Activated T-cell treated with anti-CD3 and anti-CD28 coated beads for 24 hours (primary cell): ENCODE measurements around the gene PLSCR1.
A peak's percentile ranks its signal among the peaks of the same experiment; 100 is the strongest.

Source experiments
- DNase-seq: peaks from one replicate; pipeline ENCODE4 v3.0.0-alpha.2; 2020; ENCODE audit warnings: low read depth

Gene PLSCR1, protein sequence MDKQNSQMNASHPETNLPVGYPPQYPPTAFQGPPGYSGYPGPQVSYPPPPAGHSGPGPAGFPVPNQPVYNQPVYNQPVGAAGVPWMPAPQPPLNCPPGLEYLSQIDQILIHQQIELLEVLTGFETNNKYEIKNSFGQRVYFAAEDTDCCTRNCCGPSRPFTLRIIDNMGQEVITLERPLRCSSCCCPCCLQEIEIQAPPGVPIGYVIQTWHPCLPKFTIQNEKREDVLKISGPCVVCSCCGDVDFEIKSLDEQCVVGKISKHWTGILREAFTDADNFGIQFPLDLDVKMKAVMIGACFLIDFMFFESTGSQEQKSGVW

DNA sequence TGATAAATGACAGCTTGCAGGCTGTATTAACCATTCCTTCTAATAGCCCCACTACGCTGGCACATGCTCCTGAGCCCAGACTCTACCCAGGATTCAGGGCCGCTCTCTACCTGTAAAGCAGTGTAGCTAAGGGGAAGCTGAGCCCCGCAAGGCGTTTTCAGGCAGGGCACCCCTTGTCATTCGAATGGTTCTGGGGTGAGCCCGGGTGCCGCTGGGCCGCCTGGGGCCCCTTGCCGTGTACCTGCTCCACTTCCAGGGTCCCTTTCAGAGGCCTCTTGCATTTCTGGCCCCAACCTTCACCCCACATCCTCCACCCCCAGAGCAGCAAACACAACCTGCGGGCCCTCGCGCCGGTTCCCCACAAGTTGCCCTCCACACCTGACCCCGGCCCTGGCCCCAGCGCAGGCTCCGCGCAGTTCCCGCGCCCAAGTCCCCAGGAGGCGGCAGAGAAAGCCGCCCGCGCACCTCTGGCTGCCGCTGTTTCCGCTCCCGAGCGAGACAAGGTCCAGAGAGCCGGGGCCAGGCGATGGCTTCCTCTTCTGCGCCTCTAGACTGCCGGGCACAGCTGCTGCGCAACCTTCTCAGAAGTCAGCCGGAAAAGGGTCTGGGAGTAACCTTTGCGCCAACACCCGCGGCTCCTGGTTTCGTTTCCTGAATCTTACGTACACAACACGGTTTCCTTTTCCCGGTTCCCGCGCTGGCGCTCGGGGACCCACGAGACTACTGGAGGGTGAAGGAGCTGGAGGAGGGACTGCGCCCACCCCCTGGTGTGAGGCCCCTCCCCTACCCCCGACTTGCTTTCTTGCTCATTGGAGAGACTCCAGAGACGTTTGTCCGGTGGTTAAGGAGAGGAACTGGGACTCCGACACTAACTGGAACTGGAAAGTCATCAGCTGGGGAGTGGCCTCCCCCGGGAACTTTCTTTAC is at the start of gene PLSCR1:
TSS of gene PLSCR1 (minus strand) at position 606 of the 927 bp plus-strand sequence. CDS start 8,055 bp downstream, outside the sequence.
- DNase-seq = peak; percentile 65

- no peak for DNase-seq
These were observed 49.4 kb upstream of the PLSCR1 start for GRCh38 chr3:146593776-146594175.

- DNase-seq = no peak
These were observed 46.1 kb upstream of the PLSCR1 start for GRCh38 chr3:146590521-146590920.

DNA sequence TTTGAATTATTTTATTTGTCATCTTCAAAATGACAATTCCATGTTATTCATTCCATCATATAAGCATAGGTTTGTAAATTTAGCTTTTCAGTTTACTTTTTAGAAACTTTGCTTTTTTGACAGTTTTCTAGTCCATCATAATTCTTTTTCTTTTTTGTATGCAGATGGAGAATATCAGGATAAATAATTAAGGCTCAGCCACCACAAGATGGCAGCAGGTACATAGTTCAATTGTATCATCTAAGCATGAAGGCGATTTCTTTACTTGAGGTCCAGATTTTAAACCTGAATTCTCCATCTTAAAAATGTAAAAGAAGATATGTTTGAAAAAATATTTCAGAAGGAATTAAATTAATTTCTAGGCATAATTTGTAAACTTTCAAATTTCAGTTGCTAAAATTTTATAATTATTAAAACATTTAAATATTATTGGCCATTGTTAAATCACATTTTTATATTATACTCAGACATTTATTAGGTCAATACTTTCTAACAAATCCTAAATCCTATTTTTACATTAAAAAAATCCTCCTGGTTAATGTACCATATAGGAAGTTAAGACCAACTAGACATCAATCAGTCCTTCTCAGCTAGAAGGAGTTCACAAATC is 45.6 kb upstream of the PLSCR1 start:
- no peak for DNase-seq

GRCh38 chr3:146585156-146585555 is 40.7 kb upstream of the PLSCR1 start:
- no peak for DNase-seq

DNA sequence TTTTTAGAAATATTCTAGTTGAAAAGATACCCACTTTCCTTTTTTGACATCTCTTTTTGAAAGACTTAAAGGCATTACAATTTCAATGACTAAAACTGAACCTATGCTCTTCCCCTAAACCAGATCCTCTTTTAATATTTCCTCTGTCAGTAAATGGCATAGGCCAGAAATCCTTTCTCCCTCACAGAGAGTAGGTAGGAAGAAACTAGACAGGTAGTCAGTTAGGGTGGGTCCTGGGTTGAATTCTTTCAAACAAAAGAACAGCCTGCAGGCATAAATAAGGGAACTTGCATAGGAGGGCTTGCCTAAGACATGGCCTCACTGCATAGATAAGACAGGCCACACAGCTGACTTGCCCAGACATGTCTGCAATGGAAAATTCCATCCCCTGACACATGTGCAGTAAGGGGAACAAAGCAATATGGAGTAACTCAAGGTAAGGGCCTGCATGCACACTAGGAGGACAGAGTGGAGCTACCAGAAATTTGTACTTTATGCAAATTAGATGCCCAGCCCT is 37.6 kb upstream of the PLSCR1 start:
- DNase-seq = no peak

- no peak for DNase-seq
These were observed 36.7 kb upstream of the PLSCR1 start for GRCh38 chr3:146581080-146581601.

DNA sequence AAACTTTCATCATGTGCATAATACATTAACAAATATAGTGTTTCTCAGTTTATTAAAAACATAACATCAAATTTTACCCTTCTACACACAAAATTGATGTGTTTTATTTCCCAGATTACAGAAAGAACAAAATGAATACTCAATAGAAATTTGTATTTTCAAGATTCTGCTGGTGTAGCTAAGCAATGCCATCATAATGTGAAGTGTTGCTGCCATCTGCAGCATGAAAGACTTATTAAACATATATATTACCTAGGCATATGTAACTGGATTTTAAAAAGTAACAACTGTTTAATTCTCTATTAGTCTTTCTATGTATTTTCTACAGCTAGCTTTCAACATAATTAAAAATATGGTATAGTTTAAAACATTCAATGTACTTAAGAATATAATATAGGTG is 33.3 kb upstream of the PLSCR1 start:
- no peak for DNase-seq

- no peak for DNase-seq
These were observed 31.2 kb upstream of the PLSCR1 start for GRCh38 chr3:146575636-146576035.

GRCh38 chr3:146574173-146574572 is 29.8 kb upstream of the PLSCR1 start:
- no peak for DNase-seq

GRCh38 chr3:146569314-146569713 is 24.9 kb upstream of the PLSCR1 start:
- DNase-seq = no peak

DNA sequence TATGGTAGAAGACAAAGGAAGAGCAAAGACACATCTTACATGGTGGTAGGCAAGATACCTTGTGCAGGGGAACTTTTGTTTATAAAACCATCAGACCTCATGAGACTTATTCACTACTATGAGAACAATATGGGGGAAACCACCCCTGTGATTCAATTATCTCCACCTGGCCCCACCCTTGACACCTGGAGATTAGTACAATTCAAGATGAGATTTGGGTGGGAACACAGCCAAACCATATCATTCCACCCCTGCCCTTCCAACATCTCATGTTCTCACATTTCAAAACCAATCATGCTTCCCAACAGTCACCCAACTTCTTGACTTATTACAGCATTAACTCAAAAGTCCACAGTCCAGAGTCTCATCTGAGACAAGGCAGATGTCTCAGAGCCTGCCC is 21.7 kb upstream of the PLSCR1 start:
- no peak for DNase-seq

DNA sequence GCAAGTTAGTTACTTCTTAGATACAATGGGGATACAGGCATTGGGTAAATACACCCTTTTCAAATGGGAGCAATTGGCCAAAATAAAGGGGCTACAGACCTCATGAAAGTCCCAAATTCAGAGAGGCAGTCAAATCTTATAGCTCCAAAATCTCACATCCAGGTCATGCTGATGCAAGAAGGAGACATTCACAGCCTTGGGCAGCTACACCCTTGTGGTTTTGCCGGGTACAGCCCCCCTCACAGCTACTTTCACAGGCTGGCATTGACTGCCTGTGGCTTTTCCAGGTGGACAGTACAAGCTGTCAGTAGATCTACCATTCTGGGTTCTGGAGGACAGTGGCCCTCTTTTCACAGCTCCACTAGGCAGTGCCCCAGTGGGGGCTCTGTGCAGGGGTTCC is 17.5 kb upstream of the PLSCR1 start:
- no peak for DNase-seq

- DNase-seq = no peak
These were observed 17.1 kb upstream of the PLSCR1 start for GRCh38 chr3:146561463-146561862.

DNA sequence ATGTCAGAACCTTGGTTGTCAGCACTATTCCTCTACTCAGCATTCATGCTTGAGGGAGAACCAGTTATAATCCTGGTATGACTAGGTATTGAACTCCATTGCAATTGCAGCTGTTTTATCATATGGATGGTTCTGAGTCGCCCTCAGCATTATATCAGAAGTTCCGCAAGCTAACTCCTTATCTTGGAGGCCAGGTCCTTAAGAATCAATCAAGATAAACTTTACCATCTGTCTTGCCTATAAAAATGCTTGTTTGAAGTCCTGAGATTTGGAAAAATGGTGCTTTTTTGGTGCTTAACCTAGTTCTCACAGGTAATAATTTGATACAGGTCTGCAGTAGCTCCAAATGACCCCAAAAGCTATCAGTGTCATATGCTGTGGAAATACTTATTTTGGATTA is 16.3 kb upstream of the PLSCR1 start:
- no peak for DNase-seq

DNA sequence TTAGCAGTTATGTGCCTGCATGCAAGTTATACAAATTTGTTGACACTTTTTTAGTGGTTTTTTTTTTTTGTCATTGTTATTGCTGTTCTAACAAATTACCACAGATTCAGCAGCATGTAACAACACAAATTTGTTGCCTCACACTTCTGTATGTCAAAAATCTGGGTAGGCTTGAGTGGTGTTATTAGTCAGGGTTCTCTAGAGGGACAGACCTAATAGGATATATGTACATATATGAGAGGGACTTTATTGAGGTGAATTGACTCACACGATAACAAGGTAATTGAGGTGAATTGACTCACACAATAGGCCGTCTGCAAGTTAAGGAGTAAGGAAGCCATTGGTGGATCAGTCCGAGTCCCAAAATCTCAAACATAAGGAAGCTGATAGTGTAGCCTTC is 15.0 kb upstream of the PLSCR1 start:
- no peak for DNase-seq

DNA sequence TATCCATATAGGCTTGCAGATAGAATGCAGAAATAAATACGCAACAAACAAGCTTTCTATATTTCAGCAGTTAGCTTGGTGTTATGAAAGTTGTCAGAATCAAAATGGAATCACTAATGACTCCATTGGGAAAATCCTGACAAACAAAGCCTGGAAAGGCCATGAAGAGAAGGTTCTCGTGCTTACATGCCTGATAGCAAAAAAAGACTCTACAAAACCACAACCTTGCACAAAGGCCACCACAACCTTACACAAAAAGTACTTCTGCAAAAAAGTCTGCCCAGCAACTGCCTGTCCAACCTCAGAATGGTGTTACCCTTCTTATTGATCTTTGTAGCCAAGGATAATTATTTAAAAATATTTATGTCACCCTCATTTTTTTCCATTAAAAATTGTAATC is 14.4 kb upstream of the PLSCR1 start:
- no peak for DNase-seq

- DNase-seq = no peak
These were observed 13.3 kb upstream of the PLSCR1 start for GRCh38 chr3:146557745-146558144.

- no peak for DNase-seq
These were observed 10.9 kb upstream of the PLSCR1 start for GRCh38 chr3:146555311-146555710.

DNA sequence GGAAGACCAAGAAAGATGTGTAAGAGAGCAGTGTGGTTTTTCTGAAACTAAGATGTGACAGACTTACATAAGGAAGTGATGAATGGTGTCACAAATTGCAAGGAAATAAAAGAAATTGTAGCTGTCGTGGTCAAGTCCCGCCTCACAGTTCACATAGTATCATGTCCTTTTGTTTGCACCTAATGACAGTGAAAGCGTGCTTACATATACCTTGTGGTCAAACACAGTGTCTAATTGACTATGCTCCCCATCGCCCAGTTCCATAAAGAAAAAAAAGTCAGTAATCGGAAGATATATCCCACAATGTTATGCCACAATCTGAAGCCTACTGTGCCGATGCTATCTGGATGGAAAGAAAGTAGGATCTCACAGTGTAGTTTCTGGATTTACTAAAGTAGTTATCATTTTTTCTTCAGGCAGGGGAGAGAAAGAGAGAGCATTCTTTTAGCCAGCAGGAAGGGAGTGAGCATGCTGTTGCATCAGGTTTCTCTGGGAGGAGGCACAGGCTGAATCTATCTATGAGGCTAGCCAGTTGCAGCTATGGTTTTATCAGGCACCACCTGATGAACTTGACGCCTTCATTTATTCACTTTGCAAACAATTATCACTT is 9.8 kb upstream of the PLSCR1 start:
- DNase-seq = no peak

DNA sequence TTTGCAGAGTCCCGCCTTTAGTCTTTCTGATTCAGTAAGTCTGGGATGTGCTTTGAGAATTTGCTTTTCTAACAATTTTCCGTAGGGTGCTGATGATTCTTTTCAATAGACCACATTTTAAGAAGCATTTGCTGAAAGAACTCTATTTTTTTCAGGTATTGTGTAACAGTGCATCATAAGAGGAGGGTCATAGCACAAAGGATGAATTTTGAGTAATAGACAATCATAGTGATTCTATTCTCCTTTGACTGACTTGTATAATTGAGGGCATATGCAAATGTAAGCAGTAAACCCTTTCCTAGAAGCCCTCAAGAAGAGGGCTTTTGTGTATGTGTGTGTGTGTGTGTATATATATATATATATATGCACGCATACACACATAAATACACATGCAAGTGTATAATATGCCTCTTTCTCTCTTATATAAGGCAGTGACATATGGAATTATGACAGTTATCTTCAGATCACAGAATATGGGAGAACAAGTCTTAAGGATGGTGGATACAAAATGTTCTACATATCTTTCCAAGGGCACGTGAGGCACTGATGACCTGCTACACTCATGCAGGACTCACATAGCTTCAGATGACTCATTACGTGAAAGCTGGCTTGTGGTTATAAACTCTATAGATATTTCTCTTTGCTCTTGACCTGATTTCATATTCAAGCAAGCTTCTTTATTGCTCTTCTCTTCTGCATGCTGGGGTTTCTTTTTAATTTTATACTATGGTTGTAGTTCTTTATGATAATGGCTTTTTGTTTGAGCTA is 6.5 kb upstream of the PLSCR1 start:
- DNase-seq = no peak
